Activated CD8-positive, alpha-beta memory T cell treated with anti-CD3 and anti-CD28 coated beads, Interleukin-2, amount 50 U/mL, for 48 hours (primary cell): ENCODE results near the gene ZNF335.
"Not testable (repeated sequence)": the region's sequence is repeated elsewhere in the genome, so short reads cannot be mapped to it uniquely, and the experiment has no call there.

ENCODE experiments used
- DNase-seq: peaks from one replicate; pipeline ENCODE4 v3.0.0-alpha.2; 2020

Gene ZNF335

GRCh38 chr20:45931680-45932079 is 40.3 kb downstream of the ZNF335 start:
- not testable (repeated sequence) for DNase-seq

- no peak for DNase-seq
Measured at GRCh38 chr20:45927071-45927878, 44.7 kb downstream of the ZNF335 start.

GRCh38 chr20:45926731-45927070 is 45.3 kb downstream of the ZNF335 start:
- no peak for DNase-seq

- DNase-seq = no peak
Measured at GRCh38 chr20:45925821-45926506, 46.0 kb downstream of the ZNF335 start.

- DNase-seq = no peak
Measured at GRCh38 chr20:45924391-45925261, 47.4 kb downstream of the ZNF335 start.

GRCh38 chr20:45921337-45922189 is 50.4 kb downstream of the ZNF335 start:
- DNase-seq = no peak

GRCh38 chr20:45920462-45921336 is 51.3 kb downstream of the ZNF335 start:
- no peak for DNase-seq

- DNase-seq = no peak
Measured at GRCh38 chr20:45919542-45920399, 52.2 kb downstream of the ZNF335 start.

- DNase-seq = no peak
Measured at GRCh38 chr20:45918779-45919537, 53.0 kb downstream of the ZNF335 start.

GRCh38 chr20:45918182-45918737 is 53.7 kb downstream of the ZNF335 start:
- DNase-seq = no peak

GRCh38 chr20:45917790-45918141 is 54.2 kb downstream of the ZNF335 start:
- DNase-seq = no peak

GRCh38 chr20:45913116-45913515 is 58.9 kb downstream of the ZNF335 start:
- DNase-seq = no peak

- DNase-seq = no peak
Measured at GRCh38 chr20:45912344-45912682, 59.7 kb downstream of the ZNF335 start.

- peak; percentile 70 for DNase-seq
Measured at GRCh38 chr20:45911486-45912343, 60.3 kb downstream of the ZNF335 start, which contains the start of gene PLTP. PLTP (minus strand) TSS chr20:45912155; CDS start chr20:45911452, 703 bp downstream.

GRCh38 chr20:45910670-45911485 is 61.1 kb downstream of the ZNF335 start:
- DNase-seq = peak; percentile 100

- DNase-seq = no peak
Measured at GRCh38 chr20:45909817-45910669, 62.0 kb downstream of the ZNF335 start.
